ENCODE data around the gene TRAFD1. TPM values are rescaled to one million over a fixed set of nuclear protein-coding genes. Genes with fewer than 3 reads are reported as not detected.

Gene TRAFD1
- total RNA-seq, 1 experiment from 2014 or later, result 14.6 TPM

DNA sequence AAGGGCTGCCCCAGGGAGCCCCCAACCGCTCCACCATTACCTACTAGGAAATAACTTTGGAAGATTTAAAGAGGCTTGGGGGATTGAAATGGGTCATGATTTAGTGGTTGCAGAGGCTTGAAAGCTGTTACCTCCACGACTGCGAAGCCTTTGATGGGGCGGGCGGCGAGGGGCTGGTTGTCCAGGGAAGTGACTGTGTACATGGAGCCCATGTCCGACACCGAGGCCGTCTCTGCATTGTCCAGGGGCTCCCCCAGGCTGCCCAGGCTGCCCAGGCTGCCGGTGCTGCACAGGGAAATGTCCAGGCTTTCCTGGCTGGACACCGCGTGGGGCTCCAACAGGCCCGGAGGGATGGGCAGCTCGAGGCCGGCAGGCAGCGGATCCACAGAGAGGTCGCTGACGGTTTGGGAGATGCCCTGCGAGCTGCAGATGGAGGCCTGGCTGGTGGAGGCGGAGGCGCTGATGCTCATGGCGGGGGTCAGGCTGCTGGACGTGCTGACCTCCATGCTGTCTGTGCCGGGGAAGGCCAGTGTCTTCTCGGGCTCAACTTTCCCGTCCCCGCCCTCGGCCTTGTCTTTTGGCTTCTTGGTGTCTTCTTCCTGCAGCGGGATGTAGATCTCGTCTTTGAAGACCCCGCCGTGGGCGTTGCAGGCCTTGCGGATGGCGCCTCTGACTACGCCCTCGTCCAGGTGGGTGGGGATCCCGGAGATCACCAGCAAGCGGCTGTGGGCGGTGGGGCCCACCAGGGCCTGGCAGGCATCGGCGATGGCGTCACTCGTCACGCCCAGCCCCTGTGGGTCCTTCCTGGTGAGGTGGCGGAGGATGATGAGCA lies 58.9 kb downstream of the TRAFD1 start:
- in situ Hi-C loops (cut with HindIII; ENCODE audit: low pct_unique_long_range_greater_than_20kb, low sequenced_read_pairs), result no loop called here
- no peak for DNase-seq (ENCODE audit: low read depth, low spot score)

DNA sequence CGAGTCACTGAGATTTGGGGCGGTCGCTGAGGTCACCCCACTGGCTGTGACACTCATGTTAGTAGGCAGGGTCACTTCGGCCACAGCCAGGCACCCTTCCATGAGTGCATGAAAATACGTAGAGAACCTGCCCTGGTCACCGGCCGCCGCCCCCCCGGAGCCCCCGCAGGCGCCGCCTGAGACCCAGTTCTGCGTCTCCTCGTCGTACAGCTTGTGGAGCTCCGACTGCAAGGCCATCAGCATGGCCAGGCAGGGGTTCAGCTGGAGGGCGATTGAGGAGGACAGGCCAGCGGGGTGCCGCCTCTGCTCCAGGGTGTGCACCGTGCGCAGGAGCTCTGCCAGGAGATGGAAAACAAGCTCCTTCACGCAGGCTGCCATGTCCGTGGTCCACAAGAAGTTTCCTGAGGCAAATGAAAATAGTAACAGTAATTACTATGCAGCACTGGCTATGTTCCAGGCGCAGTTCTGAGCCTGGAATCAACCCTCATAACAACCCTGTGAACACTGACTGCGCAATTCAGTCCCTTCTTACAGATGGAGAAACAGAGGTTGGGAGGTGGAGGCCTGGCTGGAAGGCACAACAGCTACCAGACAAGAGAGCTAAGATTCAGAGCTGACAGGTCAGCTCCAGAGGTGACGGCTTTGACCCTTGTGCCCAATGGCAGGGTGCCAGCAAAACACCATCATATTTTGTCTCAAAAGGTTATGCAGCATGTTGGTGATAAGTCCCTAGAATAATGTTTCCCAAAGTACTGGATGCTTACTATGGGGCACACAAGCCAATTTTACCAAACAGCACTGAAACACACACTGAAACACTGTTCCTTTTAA lies 59.9 kb downstream of the TRAFD1 start:
- in situ Hi-C loops (cut with HindIII; ENCODE audit: low pct_unique_long_range_greater_than_20kb, low sequenced_read_pairs), result no loop called here
- DNase-seq (ENCODE audit: low read depth, low spot score), result no peak

DNA sequence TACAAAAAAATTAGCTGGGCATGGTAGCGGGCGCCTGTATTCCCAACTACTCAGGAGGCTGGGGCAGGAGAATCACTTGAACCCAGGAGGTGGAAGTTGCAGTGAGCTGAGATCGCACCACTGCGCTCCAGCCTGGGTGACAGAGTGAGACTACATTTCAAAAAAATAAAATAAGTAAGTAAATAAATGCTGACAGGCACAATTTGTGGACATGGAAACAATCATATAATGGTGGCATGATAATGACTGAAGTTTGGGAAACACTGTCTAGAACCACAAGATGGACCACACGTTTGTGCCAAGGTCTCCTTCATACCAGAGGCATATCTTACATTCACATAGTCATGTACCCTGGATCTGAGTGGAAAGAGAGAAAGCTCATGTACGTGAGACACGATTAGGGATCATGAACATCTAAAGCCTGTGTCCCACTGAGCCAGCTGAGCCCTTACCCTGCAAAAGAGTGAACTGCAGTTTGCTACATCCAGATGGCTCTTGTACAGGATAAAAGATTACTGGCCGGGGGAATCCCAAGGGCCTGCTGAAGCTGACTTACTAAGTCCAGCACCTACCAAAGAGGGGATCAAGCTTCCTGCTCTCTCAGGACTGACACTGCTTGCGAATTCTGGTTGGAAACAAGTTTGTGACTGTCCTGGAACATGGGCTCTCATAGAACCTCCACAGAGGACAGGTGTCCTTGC lies 62.9 kb downstream of the TRAFD1 start:
- in situ Hi-C loops (cut with HindIII; ENCODE audit: low pct_unique_long_range_greater_than_20kb, low sequenced_read_pairs), result no loop called here
- DNase-seq (ENCODE audit: low read depth, low spot score), result no peak

DNA sequence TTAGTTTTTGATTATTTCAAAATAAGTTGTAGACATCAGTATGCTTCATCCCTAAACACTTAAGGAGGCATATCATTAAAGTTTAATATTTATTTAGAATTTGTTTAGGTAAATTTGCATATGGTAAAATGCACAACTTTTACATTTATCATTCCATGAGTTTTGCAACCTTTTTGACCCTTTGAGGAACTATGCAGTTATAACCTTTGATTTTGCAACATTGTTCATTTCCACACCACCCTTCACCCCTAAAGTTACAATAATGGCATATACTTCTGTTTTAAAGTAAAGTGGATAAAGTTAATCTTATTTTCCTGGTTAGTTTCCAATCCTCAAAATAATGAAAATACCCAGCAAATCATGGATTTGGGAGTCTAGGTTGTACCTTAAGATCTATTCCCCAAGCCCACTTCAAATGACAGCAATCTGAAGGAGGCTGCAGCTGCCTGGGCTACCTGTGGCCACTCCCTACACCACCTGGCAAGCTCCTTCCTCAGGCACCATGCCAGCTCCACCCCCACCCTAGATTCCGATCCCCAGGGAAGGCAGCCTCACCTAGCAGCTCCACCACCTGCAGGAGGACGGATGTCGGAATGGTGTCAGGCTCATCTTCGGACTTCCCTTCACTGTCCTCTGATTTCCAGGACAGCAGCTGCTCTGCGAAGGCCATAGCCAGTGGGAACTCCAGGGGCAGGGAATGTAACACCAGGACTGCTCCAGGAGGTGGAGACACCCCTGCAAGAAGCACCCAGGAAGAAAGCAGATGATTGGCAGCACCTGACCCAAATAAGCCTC lies 65.1 kb downstream of the TRAFD1 start:
- DNase-seq (ENCODE audit: low read depth, low spot score), result no peak
- in situ Hi-C loops (cut with HindIII; ENCODE audit: low pct_unique_long_range_greater_than_20kb, low sequenced_read_pairs), result no loop called here

DNA sequence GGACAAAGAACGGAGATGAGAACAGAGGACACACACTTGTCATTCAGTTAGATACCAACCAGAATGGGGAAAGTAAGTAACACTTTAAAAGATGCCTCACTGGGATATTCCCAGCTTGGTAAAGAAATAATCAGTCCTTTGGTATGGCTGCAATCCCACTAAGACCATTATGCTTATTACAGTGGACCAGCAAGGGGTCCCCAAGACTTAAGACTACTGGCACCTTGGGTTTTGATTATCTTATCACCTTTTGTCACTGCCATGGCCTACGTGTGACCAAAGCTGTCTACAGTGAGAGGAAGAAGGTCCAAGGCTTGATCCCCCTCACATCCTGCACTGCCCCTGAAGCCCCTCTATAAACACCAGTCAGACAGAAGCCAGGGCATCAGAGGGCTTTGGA lies 65.8 kb downstream of the TRAFD1 start:
- in situ Hi-C loops (cut with HindIII; ENCODE audit: low pct_unique_long_range_greater_than_20kb, low sequenced_read_pairs), result no loop called here
- DNase-seq (ENCODE audit: low read depth, low spot score), result no peak

DNA sequence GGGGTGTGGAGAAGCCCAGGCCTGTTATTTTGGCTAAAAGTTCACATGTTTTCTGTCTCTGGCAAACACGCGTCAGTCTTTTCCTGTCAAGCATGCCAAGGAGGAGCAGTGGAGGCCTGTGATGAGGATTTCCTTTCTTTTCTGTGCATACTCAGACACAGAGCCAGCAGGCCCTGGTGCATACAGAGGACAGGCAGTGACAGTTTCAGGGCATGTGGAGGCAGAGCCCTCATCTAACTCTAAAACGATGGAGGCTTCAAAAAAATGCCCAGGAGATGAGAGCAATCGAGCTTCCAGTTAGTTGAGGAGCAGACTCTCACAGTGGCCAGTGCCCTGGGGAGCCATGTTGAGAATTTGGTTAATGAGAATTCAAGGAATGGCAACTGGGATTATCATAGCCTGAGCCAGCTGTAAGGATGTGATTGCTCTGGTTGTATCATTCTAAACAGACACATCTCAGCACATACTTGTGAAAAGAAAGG lies 66.5 kb downstream of the TRAFD1 start:
- in situ Hi-C loops (cut with HindIII; ENCODE audit: low pct_unique_long_range_greater_than_20kb, low sequenced_read_pairs), result no loop called here

DNA sequence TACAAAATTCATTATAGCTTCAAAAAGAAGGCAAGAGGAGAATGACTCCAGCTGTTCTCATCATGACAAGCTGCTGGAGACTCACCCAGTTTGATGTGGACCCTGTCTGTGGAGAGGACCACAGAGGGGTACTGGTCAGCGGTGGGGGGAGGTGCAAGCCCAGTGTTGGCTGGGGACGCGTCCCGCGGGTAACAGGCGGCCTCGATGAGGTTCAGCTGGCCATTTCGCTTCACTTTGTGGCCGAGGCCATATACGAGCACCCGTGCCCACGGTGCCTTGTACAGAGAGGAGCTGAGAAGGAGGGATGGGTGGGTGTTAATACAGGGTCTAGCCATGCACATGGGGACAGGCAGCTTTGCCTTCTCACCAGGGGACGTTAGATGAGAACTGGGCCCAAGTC lies 67.1 kb downstream of the TRAFD1 start:
- in situ Hi-C loops (cut with HindIII; ENCODE audit: low pct_unique_long_range_greater_than_20kb, low sequenced_read_pairs), result no loop called here
- no peak for DNase-seq (ENCODE audit: low read depth, low spot score)

More for the DNA sequence above, 66.5 kb downstream of the TRAFD1 start:
- no peak for DNase-seq (ENCODE audit: low read depth, low spot score)

DNA sequence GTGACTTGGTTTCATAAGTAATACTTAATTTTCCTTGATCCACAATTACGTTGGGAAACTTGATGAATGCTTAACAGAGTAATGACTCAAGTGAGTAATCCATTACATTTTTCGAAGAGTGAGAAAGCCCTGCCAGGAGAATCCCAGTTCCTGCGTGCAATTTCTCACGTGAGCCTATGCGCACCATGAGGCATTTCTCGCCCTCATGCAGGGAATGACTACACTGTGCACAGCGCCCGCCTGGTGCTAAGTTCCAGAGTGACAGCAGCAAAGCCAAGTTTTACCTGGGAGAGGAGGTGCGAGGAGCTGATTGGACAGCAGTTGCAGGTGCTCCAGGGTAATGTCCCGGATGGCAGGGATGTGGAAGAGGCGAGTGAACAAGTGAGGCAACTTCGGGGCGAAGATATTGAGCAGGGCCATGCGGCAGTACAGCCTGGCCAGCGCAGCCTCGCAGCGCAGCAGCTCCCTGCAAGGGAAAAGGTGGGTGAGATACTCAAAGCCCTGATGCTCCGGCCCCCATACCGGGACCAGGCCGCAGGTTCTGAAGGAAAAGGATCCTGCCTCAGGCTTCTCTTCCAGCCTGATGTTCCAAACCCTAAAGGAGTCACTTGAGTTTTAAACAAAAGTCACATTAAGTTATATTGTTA lies 69.4 kb downstream of the TRAFD1 start:
- in situ Hi-C loops (cut with HindIII; ENCODE audit: low pct_unique_long_range_greater_than_20kb, low sequenced_read_pairs), result no loop called here
- no peak for DNase-seq (ENCODE audit: low read depth, low spot score)

DNA sequence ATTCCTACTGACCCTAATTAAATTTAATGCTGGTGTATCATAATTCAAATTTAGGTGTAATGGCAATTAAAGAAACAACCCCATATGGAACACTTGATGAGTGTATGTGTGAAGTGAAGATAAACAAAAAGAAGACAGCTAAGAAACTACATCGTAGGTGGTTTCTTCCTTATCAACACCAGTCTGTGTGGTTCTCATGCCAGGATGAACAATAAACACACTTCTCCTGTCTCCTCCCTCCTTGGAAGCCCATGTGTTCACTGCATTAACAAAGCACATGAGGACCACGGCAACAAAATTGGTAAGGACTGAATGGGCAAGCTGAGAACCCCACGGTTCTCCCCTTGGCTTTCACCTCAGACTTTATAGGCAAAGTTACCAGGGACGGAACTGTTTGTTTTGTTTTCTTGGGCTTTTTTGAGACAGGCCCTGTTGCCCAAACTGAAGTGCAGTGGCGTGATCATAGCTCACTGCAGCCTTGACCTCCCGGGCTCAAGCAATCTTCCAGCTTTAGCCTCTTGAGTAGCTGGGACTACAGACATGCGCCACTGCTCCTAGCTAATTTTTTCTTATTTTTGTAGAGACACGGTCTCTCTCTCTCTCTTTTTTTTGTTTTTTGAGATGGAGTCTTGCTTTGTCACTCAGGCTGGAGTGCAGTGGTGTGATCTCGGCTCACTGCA lies 71.0 kb downstream of the TRAFD1 start:
- in situ Hi-C loops (cut with HindIII; ENCODE audit: low pct_unique_long_range_greater_than_20kb, low sequenced_read_pairs), result no loop called here

DNA sequence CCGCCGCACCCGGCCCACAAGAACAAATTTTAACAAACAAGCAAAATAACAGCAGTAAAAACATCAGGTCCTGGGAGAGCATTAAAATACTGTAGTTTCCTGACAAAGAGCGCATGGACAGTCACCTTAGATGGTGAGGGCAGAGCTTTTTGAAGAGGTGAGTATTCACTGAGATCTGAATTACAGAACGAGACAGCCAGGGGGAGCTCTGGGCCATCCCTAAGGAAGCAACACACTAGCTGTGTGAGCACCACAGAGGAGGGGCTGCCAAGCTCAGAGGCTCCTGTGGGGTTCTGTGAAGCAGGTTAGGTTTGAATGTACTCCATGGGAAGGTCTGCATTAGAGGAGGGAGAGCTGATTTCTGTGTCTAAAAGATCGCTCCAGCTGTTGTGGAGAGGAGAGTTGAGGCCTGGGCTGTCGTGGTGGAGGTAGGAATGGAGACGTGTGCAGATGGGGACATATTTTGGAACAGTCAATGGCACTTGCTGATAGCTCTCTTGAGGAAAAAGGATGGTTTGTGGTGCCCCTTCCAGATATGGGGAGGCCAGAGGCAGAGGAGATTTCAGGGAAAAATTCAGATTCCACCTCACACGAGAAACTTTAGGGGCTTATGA lies 72.9 kb downstream of the TRAFD1 start:
- in situ Hi-C loops (cut with HindIII; ENCODE audit: low pct_unique_long_range_greater_than_20kb, low sequenced_read_pairs), result no loop called here

More for the DNA sequence above, 71.0 kb downstream of the TRAFD1 start:
- DNase-seq (ENCODE audit: low read depth, low spot score), result no peak

DNA sequence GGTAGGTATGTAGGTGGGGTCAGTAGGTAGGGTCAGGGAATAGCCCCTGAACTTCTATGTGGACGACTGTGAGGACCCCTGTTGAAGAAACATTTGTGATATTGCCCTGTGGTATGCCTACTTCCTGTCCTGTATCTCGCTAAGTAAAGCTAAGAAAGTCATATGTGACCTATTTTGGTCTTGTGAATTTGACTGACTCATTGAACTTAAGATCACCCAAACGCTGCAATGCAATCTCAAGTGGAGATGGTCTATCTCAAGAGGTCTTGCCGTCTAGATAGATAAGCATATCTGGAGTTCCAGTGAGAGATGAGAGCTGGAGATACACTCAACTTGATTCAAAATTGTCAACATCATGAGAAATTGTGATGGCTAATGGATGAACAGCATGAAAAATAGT lies 73.8 kb downstream of the TRAFD1 start:
- in situ Hi-C loops (cut with HindIII; ENCODE audit: low pct_unique_long_range_greater_than_20kb, low sequenced_read_pairs), result no loop called here
- no peak for DNase-seq (ENCODE audit: low read depth, low spot score)

More for the DNA sequence above, 72.9 kb downstream of the TRAFD1 start:
- DNase-seq (ENCODE audit: low read depth, low spot score), result peak; percentile 81

Small RNA genes lying within 50 kb of the gene (small RNA-seq; reads per million reads assigned to genes)
- 0 reads per million in 2 experiments for gene RF00019

Other genes with a start within 250 kb of the TRAFD1 start
- 10.0 and 11.9 TPM in 2 replicates for gene TMEM116, start 112.4 kb upstream of the TRAFD1 start, total RNA-seq (2014; rRNA removed; shearing (Covaris generic))
- gene ERP29, start 112.1 kb upstream of the TRAFD1 start, total RNA-seq (2014; rRNA removed; shearing (Covaris generic)), result 461 and 484 TPM in 2 replicates
- gene NAA25, start 16.8 kb upstream of the TRAFD1 start, total RNA-seq (2014; rRNA removed; shearing (Covaris generic)), result 21.8 and 28.8 TPM in 2 replicates